Activated T-cell treated with anti-CD3 and anti-CD28 coated beads, Interleukin-2, amount 50 U/mL, for 1 hour (primary cell): ENCODE data around the gene CABP2.
"Not testable (repeated sequence)": the region's sequence is repeated elsewhere in the genome, so short reads cannot be mapped to it uniquely, and the experiment has no call there.

Experiments used
- DNase-seq: peaks from one replicate; pipeline ENCODE4 v3.0.0-alpha.2; 2020

CABP2 gene

DNA sequence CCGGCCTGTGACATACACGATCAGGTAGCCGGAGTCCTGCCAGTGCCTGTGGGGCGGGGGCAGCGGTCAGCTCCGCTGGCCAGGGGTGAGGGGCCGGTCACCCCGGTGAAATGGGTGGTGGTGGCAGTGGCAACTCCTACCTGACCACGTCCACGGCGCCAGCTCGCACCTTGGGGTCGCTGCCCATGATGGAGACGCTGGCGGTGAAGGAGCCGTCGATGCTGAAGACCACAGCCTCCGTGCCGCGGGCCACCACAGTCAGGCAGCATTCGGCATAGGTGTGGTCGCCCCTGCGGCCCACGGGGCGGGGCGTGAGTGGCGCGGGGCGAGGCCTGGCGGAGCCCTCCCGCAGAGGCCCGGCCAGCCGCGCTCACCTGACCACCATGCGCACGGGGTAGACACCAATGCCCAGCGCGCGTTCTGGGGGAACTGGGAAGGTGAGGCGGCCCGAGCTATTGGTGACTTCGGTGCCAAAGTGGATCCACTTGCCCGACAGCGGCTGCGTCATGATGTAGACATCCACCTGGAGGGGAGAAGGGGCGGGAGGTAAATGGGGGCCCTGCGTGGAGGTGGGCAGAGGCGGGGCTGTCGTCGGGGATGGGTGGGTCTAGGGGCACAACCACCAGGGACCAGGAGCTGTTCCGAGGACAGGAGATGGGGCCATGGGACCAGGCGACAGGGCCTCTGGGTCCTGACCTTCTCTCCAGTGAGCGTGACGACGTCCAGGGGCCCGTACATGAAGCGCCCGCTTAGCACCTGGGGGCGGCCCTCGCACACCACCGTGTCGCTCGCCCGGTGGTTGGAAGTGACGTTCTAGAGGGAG is 29.5 kb downstream of the CABP2 start:
- no peak for DNase-seq

DNA sequence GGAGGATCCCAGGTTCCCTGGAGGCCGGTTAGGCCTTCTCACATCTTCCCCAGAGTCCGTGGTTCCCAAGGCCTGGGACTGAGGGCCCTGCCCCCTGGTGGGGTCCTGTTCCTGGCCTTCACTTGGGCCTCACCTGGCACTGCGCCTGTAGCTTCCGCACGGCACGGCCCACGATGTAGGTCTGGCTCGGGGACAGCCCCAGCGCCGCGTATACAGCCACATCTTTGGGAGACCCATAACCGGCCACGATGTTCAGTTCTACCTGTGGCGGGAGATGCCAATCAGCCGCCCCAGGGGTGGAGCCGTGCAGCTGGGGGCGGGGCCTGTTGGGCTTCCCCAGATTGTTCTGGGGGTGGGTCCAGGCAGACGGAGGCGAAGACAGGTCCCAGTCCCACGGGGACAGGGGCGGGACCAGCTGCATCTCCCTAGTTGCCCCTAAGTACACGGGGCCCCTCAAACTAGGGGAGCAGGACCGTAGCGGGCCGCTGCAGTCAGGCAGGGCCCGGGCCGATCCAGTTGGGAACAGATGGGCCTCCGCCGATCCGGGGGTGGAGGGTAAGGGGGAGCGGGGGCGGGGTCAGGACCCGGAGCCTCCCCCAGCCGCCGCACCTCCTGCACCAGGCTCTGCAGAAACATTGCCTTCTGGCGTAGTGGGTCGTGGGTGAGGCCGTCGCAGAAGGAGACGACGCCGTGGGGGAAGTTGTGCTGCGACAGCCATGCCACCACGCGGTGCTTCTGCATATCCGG is 30.3 kb downstream of the CABP2 start:
- DNase-seq: no peak

DNA sequence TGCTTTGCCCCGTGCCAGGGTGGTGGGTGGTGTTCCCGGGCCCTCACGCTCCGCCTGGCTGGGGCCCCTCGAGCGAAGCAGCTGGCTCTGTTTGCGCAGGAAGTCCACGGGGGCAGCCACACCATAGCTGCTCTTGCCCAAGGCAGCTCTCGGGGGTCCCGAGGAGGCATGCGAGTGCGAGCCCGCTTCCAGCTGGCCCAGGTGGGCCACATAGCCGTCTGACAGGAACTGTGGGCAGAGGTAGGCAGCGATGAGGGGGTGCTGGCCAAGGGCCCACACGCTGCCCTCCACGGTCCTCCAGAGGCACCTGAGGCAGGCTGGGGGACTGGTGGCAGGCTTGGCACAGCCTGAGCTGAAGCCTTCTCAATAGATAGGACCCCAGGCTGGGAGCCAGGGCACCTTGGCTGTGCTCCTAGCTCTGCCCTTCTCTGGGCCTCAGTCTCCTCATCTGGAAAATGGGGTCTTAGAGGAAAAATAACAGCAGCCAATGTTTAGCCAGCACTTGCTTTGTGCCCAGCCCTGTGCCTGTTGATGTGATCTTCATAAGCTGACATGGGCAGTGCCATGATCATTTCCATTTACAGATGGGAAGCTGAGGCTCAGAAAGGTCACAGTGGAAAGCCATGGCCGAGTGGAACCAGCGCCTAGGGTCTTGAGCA is 31.0 kb downstream of the CABP2 start:
- DNase-seq: no peak

DNA sequence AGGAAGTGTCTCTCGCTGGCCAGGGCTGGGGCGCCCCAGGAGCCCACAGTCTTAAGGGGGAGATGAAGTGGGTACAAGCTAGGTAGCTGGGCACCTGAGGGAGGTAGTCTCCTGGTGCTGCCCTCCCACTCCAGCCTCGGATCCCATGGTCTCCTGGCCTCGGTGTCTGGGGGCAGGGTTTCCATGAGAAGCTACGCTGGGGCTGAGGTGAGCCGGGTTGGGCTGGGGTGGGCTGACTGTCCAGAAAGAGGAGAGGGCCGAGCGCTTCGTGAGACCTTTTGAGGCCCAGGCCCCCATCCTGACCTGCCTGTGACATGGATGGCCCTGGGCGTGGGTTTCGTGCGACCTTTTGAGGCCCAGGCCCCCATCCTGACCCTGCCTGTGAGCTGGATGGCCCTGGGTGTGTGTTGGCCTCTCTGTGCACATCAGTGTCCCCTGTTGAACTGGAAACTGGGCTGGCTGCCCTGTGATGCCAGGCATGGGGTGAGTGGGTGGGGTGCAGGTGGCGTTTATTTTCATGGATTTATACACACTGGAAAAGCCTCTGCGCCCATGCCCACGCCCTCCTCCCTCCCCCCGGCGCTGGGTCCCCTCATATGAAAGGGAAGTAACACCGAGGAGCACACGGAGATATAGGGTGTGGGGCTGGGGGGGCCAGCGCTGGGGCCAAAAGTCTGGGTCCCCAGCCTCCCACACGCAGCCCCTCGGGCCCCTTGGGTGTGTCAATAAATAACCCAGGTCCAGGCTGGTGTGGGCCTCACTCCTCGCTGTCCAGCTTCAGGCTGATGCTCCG is 31.8 kb downstream of the CABP2 start:
- DNase-seq: no peak

DNA sequence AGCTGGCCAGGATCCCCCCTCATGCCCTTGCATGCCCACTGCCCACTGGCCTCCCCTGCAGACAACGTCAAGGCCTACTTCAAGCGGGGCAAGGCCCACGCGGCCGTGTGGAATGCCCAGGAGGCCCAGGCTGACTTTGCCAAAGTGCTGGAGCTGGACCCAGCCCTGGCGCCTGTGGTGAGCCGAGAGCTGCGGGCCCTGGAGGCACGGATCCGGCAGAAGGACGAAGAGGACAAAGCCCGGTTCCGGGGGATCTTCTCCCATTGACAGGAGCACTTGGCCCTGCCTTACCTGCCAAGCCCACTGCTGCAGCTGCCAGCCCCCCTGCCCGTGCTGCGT is 32.5 kb downstream of the CABP2 start:
- no peak for DNase-seq

DNA sequence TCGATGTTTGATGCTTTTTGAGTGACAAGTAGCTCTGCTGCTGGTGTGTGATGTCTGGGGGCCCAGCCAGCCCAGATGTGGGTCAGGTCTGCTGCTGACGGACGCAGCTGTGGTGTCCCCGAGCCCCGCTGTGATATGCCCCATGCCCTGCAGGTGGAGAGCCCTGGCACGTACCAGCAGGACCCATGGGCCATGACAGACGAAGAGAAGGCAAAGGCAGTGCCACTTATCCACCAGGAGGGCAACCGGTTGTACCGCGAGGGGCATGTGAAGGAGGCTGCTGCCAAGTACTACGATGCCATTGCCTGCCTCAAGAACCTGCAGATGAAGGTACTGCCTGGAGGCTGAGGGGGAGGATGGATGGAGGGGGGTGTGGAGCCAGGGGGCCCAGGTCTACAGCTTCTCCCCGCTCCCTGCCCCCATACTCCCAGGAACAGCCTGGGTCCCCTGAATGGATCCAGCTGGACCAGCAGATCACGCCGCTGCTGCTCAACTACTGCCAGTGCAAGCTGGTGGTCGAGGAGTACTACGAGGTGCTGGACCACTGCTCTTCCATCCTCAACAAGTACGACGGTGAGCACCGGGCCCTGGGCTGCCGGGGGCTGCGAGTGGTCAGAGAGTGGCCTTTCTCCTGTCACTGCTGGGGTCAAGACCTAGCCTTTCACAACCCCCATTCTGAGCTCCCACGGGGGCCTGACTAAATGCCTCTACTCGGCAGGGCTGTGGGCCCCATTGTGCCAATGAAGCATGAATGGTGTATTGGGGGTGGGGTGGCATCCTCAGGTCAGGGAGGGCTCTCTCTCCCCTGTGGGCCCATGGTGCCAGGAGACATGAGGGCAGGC is 33.1 kb downstream of the CABP2 start:
- DNase-seq: no peak

DNA sequence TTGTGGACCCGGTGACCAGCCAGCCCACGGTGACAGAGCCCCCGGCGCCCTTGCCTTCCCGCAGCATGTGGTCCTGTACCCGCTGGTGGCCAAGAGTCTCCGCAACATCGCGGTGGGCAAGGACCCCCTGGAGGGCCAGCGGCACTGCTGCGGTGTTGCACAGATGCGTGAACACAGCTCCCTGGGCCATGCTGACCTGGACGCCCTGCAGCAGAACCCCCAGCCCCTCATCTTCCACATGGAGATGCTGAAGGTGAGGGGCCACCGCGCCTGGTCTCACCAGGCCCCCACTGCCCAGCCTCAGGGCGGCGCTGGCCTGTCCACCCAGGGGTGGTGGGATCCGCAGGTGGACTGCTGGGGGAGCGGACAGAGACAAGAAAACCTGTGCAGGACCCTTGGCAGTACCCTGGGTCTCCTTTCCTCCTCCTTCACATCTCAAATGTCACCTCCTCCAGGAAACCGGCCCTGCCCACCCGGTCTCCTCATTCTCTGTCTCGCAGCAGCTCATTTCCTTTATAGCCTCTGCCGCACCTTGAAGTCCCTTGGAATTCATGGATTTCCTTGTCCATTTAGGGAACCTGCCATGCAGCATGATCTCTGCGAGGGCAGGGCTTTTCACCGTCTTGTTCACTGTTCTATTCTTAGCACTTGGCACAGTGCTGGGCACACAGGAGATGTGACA is 33.9 kb downstream of the CABP2 start:
- DNase-seq: no peak

DNA sequence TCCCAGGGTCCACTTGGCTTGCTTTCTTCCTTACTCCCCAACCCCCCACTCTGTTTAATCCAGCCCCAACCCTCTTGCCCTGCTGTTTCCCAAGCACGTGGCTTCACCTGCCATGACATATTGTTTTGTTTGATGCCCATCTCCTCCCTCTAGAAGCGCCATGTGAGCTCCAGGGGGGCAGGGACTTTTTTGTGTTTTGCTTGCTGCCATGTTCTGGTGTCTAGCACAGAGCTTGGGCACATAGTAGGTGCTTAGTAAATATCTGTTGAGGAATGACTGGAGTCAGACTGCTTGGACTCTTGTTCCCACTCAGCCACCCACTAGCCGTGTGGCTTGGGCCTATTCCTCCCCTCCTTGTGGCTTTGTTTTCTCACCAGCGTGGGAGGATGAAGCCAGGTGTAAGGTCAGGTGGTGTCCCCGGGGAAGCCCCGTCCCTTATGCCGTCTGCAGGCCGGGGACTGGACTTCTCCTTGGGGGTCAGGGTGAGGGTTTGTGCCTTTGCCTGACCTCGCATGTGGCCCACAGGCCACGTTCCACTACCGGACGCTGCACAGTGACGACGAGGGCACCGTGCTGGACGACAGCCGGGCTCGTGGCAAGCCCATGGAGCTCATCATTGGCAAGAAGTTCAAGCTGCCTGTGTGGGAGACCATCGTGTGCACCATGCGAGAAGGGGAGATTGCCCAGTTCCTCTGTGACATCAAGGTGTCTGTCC is 36.6 kb downstream of the CABP2 start:
- no peak for DNase-seq

DNA sequence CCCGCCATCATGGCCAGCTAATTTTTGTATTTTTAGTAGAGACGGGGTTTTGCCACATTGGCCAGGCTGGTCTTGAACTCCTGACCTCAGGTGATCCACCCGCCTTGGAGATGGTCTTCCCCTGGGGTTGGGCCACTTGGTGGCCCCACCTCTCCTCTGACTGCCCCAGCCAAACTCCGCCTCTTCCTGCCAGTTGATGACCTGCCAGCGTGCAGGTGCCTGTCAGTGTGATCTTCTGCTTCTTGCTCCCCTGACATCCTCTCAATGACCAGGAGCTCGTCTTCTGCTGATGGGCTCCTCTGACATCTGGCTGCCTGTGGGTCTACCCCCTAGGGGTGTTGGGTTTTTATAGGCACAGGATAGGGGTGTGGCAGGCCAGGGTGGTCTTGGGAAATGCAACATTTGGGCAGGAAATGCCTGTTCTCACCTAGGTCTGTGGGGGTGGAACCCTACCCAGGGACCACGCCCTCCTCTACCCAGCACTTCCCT is 37.3 kb downstream of the CABP2 start:
- not testable (repeated sequence) for DNase-seq

DNA sequence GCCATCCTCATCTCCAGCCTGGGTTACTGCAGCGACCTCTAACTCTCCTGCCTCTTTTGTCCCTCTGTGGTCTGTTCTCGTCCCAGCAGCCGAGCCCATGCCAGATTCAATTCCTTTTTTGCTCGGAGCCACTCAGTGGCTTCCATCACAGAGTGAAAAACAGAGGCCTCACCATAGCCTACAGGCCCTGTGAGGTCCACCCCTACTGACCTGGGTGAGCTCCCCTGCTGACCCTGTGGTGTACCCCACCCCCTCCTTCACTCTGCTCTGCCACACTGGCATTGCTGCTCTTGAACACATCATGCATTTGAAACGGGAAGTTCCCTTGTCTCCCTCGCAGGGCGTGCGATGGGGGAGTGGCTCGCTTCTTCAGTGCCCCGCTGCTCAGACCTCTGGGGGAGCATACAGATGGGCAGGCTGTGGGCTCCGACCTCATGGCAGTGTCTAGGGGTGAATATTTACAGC is 38.4 kb downstream of the CABP2 start:
- peak; percentile 64 for DNase-seq

DNA sequence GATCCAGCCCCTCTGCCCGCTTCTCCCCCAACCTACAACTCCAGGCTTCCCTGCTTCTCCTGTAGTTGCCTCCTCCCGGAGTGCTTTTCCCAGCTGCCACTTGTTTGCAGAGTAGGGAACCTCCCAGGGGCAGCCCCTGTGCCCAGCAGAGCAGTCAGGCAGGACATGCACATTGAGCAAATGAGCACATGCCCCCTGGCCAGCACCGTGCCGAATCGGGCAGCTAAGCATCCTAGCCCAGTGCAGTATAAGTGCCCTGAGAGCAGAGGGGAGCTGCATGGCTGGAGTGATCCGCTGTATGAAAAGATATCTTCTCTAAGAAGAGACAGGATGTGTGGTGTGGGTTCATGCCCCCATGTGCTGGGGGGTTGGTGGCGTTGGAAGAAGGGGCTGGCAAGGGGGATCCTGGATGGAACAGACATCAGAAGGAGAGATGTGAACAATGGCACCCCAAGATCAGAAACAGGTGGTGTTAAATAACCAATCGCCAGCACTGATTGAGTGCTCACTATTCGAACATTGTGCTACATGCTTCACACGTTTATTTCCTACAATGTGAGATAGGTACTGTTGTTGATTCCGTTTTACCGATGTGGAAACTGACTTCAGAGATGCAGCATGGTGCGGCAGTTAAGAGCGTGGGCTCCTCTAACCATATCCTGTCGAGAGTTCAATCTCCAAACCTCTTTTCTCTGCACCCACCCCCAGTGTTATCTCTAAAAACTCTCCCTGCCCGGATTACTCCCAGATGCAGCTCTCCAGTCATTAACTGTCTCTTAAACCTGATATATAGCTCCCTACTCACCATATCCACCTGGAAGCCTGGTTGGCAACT is 39.2 kb downstream of the CABP2 start:
- peak; percentile 49 for DNase-seq

DNA sequence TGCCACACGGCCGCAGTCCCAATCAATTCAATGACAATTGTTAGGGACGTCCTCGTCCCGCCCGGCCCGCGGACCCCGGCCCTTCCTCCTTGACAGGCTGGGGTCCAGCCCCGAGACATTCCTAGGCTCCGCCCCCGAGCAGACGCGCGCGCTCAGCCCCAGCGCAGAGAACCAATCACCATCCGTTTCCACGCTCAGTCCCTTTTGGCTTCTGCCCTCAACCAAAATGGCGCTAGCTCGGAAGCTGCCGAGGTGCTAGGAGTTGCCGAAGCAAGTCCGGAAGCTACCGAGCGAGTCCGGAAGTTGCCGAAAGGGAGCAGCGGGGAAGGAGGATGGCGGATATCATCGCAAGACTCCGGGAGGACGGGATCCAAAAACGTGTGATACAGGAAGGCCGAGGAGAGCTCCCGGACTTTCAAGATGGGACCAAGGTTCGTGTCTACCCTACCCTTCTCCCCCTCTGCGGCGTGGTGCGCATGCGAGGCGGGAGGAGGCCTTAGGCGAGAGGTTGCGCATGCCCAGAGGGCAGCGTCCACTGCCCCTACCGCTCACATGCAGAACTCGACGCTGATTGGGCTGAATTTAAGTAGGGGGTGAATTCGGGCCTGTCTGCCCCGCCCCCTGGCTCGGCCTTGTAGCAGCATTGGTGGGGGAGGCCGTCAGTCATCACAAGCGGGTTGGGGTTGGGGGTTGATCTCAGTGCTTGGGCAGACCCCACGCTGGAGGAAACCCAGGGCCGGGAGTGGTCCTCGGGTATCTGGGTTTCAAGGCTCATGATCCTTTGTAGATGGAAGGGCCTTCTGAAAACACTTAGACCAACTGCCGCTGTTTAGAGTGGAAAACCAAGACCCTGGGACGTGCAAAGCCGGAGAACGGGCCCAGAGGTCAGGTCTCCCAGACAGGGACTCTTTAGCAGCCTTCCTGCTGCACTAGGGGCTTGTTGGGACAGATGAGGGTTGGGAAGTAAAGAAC is 40.1 kb downstream of the CABP2 start, which contains the start of gene AIP:
AIP (plus strand) TSS at position 200 of the 972 bp plus-strand sequence; CDS start at position 333, 133 bp downstream.
- DNase-seq: peak; percentile 95

DNA sequence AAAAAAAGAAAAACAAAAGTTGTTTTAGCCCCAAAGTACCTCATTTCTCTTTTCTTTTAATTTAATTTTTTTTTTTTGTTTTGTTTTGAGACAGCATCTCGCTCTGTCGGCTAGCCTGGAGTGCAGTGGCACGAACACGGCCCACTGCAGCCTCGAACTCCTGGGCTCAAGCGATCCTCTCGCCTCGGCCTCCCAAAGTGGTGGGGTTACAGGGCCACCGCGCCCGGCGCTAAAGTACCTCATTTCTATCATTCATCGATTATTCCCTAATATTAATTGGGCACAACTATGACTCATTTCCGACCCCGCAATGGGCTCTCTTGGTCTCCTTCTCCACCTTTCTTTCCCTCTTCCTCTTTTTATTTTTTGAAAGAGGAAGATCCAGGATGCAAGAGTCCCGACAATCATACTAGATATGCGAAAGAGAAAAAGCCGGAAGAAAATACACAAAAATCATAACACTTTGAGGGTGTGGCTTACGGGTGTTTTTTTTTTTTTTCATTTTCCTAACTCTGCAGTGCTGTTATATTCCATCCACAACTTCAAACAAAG is 40.9 kb downstream of the CABP2 start:
- no peak for DNase-seq

DNA sequence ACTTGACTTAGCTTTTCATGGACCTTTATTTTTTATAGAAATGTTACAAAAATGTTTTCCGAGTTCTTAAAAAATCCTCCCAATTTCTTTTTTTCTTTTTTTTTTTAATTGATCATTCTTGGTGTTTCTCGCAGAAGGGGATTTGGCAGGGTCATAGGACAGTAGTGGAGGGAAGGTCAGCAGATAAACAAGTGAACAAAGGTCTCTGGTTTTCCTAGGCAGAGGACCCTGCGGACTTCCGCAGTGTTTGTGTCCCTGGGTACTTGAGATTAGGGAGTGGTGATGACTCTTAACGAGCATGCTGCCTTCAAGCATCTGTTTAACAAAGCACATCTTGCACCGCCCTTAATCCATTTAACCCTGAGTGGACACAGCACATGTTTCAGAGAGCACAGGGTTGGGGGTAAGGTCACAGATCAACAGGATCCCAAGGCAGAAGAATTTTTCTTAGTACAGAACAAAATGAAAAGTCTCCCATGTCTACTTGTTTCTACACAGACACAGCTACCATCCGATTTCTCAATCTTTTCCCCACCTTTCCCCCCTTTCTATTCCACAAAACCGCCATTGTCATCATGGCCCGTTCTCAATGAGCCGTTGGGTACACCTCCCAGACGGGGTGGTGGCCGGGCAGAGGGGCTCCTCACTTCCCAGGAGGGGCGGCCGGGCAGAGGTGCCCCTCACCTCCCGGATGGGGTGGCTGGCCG is 45.7 kb downstream of the CABP2 start:
- not testable (repeated sequence) for DNase-seq

DNA sequence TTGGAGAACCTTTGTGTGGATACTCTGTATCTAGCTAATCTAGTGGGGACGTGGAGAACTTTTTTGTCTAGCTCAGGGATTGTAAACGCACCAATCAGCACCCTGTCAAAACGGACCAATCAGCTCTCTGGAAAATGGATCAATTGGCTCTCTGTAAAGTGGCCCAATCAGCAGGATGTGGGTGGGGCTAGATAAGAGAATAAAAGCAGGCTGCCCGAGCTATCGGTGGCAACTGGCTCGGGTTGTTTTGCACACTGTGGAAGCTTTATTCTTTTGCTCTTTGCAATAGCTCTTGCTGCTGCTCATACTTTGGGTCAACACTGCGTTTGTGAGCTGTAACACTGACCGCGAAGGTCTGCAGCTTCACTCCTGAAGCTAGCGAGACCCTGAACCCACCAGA is 46.6 kb downstream of the CABP2 start:
- not testable (repeated sequence) for DNase-seq

DNA sequence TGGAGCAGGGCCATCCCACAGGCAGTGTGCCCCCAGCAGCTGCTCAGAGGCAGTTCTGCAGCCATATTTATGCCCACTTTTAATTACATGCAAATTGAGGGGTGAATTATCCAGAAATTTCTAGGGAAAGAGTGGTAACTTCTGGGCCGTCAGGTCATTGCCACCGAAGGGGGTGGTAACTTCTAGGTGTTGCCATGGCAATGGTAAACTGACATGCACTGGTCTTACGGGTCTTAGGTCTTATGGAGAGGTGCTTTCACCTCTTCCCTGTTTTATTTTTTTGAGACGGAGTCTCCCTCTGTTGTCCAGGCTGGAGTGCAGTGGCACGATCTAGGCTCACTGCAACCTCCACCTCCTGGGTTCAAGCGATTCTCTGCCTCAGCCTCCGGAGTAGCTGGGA is 50.4 kb downstream of the CABP2 start:
- no peak for DNase-seq

DNA sequence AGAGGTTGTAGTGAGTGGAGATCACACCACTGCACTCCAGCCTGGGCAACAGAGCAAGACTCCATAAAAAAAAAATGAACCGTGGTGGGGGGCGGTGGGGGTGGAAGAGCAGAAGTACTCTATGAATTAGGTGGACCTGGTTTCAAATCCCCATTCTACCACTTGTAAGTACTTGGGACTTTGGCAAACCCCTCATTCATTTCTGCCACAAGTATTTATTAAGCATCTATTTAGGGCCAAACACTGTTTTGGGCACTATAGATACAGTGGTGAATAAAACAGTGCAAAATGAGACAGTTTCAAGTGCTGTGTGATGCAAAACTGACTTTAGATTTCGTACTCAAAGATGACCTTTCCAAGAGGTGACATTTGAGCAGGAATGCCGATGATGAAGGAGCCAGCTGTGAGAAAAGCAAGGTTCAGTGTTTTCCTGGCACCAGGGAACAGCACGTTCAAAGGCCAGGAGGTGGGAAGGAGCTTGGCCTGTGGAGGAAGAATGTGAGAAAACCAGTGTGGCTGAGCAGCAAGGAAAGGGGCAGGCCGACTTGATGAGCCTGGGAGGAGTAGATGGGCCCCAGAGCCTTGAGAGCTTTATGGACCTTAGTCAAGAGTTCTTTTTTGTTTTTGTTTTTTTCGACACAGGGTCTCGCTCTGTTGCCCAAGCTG is 52.8 kb downstream of the CABP2 start:
- no peak for DNase-seq
